ENCODE measurements around the gene SZRD1. TPM values are rescaled to one million over a fixed set of nuclear protein-coding genes. Genes with fewer than 3 reads are reported as not detected.

SZRD1 gene
- total and polyA plus RNA-seq, 9 of the 15 experiments (the other 6 are each of a cell fraction or from before 2014, with no cell fraction given): 3.9 to 149 (median 82.5) TPM

DNA sequence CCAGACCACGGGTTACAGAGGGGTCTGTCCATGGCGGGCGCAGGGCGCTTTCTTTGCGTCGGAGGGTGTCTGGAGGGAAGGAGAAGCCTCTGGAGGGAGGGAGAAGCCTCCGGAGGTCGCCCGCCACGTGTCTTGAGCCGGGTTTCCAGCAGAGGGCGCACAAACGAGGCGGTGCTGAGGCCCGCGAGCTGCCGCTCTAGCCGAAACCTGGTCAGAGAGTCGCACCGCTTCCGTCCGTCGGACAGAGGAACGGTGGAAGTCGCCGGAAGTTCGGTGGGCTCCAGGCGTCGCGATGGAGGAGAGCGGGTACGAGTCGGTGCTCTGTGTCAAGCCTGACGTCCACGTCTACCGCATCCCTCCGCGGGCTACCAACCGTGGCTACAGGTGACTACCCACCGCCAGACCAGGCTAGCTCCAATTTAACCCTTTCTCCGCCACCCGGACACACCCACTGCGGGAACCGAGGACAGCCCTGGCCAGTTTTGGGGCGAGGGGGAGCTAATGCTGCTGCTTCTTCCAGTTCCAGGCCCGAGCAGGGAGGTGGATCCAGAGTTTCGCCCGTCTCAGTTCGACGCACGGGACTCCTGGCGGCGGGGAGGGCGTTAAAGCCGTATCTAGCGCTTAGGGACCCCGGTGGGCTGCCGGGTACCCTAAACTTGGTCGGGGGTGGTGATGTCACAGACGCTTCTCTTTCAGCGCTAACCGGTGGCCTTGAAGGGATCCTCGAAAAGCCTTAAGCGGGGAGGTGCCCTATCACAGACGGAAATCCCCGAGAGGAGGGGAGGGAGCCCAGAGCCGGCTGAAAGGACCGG is 73.6 kb downstream of the SZRD1 start, which contains the start of gene NECAP2 (continued):
- TF ChIP-seq RAD21 (CRISPR knock-in tag; conservative IDR thresholded peaks at IDR 0.05 in 1 of 2, IDR thresholded peaks at IDR 0.05 in 1 of 2) (peak; percentile 48 to 61), RAD51 (IDR thresholded peaks at IDR 0.05; ENCODE audit: borderline replicate concordance, low read depth) (peak; percentile 66; the same call in 1 of the 2 replicates), PYGO2 (tag; IDR thresholded peaks at IDR 0.05) (no peak), KDM4B (IDR thresholded peaks at IDR 0.05; ENCODE audit: borderline replicate concordance in 2 of 2, low read depth in 1 of 2) (peak in 1 of 2 experiments; percentile 63; a peak in 1 of 4 replicates), FOXK2 (conservative IDR thresholded peaks at IDR 0.05 in 1 of 2, IDR thresholded peaks at IDR 0.05 in 1 of 2; ENCODE audit: low read depth in 2 of 2) (peak; percentile 56 to 72; a peak in 2 of 4 replicates), HDAC6 (IDR thresholded peaks at IDR 0.05; ENCODE audit: low read depth, low read length) (no peak), ZNF24 (IDR thresholded peaks at IDR 0.05) (peak; percentile 55; the same call in 1 of the 2 replicates), HMG20B (CRISPR knock-in tag; IDR thresholded peaks at IDR 0.05) (no peak), NR4A1 (CRISPR knock-in tag; IDR thresholded peaks at IDR 0.05) (0 out of 2 replicates have a peak, but pooled peaks have one; percentile 56), NR4A1 (tag; IDR thresholded peaks at IDR 0.05) (no peak)
- TF ChIP-seq, protein P1, sequence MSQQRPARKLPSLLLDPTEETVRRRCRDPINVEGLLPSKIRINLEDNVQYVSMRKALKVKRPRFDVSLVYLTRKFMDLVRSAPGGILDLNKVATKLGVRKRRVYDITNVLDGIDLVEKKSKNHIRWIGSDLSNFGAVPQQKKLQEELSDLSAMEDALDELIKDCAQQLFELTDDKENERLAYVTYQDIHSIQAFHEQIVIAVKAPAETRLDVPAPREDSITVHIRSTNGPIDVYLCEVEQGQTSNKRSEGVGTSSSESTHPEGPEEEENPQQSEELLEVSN (IDR thresholded peaks at IDR 0.05; ENCODE audit: borderline replicate concordance in 1 of 2, extremely low read depth in 1 of 2, insufficient read depth in 1 of 2, insufficient read length in 1 of 2, low read depth in 1 of 2, low read length in 1 of 2, poor library complexity in 1 of 2, severe bottlenecking in 1 of 2): peak; percentile 89 to 96
- TF ChIP-seq, protein P2, sequence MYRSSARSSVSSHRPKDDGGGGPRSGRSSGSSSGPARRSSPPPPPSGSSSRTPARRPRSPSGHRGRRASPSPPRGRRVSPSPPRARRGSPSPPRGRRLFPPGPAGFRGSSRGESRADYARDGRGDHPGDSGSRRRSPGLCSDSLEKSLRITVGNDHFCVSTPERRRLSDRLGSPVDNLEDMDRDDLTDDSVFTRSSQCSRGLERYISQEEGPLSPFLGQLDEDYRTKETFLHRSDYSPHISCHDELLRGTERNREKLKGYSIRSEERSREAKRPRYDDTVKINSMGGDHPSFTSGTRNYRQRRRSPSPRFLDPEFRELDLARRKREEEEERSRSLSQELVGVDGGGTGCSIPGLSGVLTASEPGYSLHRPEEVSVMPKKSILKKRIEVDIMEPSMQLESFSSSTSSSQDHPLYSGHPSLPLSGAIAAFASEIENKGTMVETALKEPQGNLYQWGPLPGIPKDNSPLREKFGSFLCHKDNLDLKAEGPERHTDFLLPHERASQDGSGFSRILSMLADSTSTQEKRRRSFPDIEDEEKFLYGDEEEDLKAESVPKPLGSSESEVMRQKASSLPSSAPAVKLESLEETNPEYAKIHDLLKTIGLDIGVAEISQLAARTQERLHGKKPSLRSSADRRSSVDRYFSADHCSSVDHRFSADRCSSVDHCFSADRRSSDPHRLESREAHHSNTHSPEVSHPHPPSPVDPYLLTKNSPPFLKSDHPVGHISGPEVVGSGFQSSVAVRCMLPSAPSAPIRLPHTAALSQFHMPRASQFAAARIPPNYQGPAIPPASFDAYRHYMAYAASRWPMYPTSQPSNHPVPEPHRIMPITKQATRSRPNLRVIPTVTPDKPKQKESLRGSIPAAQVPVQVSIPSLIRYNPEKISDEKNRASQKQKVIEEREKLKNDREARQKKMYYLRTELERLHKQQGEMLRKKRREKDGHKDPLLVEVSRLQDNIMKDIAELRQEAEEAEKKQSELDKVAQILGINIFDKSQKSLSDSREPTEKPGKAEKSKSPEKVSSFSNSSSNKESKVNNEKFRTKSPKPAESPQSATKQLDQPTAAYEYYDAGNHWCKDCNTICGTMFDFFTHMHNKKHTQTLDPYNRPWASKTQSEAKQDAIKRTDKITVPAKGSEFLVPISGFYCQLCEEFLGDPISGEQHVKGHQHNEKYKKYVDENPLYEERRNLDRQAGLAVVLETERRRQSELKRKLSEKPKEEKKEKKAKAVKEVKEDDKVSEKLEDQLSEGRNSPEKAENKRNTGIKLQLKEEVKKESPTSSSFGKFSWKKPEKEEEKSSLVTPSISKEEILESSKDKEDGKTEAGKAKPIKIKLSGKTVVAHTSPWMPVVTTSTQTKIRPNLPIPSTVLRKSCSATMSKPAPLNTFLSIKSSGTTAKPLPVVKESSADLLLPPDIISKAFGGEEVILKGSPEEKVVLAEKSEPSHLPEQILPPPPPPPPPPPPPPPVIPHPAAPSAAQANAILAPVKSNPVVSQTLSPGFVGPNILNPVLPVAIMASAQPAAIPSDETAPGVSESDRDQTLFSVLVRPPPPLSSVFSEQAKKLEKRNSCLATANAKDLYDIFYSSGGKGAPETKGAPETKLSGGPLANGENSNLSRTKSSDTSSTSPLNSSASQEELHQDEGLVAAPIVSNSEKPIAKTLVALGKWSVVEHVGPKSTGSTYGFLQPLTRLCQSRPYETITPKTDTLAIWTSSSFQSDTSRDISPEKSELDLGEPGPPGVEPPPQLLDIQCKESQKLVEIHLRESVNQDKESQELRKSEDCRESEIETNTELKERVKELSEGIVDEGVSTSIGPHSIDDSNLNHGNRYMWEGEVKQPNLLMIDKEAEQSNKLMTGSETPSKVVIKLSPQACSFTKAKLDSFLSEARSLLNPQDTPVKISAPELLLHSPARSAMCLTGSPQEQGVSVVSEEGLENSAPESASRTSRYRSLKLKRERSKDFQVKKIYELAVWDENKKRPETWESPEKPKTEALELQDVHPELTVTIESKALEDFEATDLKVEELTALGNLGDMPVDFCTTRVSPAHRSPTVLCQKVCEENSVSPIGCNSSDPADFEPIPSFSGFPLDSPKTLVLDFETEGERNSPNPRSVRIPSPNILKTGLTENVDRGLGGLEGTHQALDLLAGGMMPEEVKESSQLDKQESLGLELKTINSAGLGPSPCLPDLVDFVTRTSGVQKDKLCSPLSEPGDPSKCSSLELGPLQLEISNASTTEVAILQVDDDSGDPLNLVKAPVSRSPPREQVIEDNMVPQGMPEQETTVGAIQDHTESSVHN (IDR thresholded peaks at IDR 0.05; ENCODE audit: borderline replicate concordance in 1 of 2, low read depth in 1 of 2): no peak
- TF ChIP-seq, protein P3, sequence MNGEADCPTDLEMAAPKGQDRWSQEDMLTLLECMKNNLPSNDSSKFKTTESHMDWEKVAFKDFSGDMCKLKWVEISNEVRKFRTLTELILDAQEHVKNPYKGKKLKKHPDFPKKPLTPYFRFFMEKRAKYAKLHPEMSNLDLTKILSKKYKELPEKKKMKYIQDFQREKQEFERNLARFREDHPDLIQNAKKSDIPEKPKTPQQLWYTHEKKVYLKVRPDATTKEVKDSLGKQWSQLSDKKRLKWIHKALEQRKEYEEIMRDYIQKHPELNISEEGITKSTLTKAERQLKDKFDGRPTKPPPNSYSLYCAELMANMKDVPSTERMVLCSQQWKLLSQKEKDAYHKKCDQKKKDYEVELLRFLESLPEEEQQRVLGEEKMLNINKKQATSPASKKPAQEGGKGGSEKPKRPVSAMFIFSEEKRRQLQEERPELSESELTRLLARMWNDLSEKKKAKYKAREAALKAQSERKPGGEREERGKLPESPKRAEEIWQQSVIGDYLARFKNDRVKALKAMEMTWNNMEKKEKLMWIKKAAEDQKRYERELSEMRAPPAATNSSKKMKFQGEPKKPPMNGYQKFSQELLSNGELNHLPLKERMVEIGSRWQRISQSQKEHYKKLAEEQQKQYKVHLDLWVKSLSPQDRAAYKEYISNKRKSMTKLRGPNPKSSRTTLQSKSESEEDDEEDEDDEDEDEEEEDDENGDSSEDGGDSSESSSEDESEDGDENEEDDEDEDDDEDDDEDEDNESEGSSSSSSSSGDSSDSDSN (IDR thresholded peaks at IDR 0.05; ENCODE audit: borderline replicate concordance in 1 of 2, low read depth in 2 of 2, low read length in 2 of 2): peak in 1 of 2 experiments; percentile 51; a peak in 1 of 4 replicates
